Fibroblast of villous mesenchyme (primary cell): Measurements from ENCODE around the gene MRGPRE. TPM values are rescaled to one million over a fixed set of nuclear protein-coding genes. Genes with fewer than 3 reads are reported as not detected.

ENCODE experiments used
- DNase-seq: peaks from one replicate; pipeline ENCODE4 v3.0.0-alpha.2; 2010; ENCODE audit warnings: low read depth
- H3K4me3 ChIP-seq: 2 replicates; pipeline ENCODE4 v1.5.1; 2011; ENCODE audit warnings: low read depth, mild to moderate bottlenecking, low read length
- total RNA-seq: library from RNA; depleted of rRNA; stranded (reverse); fragments of >200 nt; gene quantifications from 2 replicates; pipeline ENCODE4 v1.2.3, GENCODE V29; 2012
- TF ChIP-seq, protein P1 (sequence below): IDR thresholded peaks from 2 replicates; pipeline ENCODE4 v1.5.1; 2012; ENCODE audit warnings: low read depth, mild to moderate bottlenecking, low read length; ENCODE audit not compliant: insufficient read depth

The MRGPRE gene
- total RNA-seq, 1 donor: not detected

DNA sequence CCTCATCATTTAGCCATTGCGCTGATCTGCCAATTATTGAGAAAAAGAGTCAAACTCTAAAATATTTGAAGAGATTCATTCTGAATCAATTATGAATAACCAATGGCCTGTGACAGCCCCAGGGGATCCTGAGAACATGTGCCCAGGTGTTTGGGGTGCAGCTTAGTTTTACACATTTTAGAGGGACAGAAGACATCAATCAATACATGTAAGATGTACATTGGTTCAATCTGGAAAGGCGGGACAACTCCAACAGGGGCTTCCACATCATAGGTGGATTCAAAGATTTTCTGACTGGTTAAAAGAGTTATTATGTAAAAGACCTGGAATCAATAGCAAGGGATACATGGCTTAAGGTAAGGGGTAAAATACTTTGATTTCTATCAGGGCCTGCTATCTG lies 4.9 kb upstream of the MRGPRE start:
- H3K4me3 ChIP-seq: no peak overlapping the region
- TF ChIP-seq, protein P1, sequence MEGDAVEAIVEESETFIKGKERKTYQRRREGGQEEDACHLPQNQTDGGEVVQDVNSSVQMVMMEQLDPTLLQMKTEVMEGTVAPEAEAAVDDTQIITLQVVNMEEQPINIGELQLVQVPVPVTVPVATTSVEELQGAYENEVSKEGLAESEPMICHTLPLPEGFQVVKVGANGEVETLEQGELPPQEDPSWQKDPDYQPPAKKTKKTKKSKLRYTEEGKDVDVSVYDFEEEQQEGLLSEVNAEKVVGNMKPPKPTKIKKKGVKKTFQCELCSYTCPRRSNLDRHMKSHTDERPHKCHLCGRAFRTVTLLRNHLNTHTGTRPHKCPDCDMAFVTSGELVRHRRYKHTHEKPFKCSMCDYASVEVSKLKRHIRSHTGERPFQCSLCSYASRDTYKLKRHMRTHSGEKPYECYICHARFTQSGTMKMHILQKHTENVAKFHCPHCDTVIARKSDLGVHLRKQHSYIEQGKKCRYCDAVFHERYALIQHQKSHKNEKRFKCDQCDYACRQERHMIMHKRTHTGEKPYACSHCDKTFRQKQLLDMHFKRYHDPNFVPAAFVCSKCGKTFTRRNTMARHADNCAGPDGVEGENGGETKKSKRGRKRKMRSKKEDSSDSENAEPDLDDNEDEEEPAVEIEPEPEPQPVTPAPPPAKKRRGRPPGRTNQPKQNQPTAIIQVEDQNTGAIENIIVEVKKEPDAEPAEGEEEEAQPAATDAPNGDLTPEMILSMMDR: no peak
- no peak for DNase-seq

DNA sequence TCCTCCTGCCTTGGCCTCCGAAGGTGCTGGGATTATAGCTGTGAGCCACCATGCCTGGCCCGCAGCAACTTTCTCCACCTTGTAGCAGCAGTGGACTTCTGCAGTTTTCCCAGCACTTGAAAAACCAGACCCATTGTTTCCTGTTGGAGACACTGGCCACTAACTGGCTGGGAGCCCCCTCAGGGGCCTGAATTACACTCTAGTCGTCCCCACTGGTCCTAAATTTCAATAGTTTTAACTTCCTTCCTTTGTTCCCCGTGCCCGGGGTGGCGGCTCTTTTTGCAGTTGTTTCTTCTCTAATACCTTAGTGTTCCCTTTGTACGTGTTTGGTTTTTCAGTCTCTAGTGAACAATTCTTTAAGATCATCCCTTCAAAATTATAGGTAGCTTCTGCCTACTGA lies 2.6 kb upstream of the MRGPRE start:
- DNase-seq: no peak
- no peak overlapping the region for H3K4me3 ChIP-seq
- TF ChIP-seq, protein P1: no peak

DNA sequence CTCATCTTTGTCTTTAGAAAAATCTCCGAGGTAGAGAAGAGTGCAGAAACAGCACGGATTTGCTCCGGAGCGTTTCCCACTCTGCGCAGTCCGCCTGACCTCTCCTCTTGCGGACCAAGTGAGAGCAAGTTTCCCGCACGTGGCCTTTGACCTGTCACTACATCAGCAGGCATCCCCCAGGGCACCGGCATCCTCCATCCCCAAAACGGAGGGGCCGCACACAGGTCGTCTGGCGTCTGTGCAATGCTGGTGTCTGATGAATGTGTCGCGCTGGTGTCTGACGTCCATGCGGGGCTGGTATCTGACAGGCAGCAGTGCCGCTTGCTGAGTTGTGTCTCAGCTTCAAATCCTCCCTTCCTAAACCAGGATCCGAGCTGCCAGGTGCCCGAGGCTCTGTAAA lies 739 bp upstream of the MRGPRE start:
- TF ChIP-seq, protein P1: no peak
- no peak overlapping the region for H3K4me3 ChIP-seq
- no peak for DNase-seq

DNA sequence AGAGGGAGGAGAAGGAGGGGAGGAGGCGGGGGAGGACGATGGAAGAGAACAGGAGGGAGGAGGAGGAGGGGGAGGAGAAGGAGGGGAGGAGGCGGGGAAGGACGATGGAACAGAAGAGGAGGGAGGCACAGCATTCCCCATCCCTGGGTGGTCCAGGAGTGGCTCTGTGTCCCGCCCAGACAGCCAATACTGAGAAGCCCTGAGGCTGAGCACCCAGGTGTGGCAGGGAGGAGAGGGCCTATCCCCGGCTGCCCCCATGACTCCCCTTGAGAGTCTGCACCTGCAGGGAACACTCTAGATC lies 717 bp downstream of the MRGPRE start:
- H3K4me3 ChIP-seq: no peak overlapping the region
- TF ChIP-seq, protein P1: no peak
- no peak for DNase-seq

DNA sequence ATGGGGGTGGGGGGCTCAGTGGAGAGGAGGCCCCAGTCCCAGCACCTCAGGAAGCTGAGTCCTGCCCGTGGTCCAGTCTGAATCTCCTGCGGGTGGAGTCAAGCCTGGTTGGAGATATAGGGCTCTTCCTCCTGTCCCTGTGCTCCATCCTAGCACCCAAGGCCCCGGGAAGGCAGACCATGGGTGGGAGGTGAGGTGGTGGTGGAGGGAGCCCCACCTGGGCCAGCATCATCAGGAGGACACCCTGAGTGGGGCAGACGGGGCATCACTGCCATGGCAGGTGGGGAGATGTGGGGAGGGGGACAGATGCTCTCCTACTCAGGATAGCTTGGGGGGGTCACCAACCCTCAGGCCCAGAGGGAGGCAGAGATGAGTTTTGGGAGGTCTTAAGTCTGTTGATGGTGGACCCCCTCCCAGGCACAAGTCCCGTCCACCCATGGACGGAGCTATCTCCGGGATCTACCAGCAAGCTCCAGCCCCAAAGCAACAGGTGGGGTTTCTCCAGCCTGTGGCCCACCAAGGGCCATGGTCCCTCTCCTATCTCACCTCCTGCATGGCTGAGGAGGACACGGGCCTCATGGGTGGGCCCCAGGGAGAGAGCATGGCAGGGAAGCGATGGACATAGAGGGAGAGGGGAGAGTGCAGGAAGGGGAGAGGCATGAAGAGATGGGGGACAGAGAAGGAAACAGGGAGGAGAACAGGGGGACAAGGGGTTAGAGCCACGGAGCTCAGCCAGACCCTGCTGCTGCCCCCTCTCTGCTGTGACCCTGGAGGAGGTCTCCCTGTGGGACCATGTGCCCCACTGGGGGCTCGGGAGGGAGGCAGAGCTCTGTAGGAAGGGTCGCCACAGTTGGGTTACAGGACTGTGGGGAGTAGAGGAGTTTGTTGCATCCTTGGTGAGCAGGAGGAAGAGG lies 1.3 kb downstream of the MRGPRE start:
- DNase-seq: no peak
- H3K4me3 ChIP-seq: no peak overlapping the region
- TF ChIP-seq, protein P1: no peak

DNA sequence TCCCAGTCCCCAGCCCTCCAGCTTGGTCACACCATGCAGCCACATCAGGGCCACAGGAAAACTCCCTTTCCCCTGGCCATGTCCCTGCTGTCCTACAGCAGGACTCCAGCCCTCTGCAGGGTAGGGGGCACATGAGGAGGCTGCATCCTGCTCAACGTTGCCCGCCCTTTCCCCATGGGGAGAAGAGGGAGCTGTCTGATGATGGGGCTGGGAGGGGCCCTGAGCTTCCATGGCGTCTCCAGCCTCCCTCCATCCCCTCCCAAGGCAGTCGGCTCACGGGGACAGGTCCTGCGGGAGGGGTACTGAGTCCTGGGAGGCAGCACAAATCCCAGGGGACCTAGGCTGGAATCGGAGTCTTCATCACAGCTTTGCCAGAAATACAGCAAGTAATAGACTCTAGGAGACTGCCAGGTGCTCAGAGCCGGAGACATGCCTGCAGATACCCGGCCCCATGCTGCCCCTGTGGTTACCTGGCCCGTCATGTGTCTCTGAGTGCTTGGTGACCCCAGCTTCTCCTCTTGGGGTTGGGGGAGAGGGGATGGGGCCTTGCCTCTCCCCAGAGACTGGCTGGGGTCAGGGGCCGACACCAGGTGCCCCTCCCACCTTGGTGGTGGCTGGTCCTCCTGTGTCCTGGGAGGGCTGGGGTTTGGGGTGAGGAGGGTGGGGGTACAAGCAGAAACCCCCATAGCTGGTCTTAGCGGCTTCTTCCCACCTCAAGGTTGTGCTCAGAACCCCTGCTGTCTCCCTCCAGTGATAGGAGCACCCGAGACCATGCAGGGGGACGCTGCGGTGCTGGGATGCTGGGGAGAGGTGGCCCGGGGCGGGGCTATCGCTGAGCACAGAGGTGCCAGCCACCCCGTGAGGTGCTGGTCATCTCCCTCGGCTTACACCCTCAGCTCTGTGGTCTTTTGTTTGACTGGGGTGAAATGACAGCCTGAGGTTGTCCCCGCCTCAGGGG lies 2.3 kb downstream of the MRGPRE start:
- no peak for DNase-seq
- TF ChIP-seq, protein P1: no peak
- no peak overlapping the region for H3K4me3 ChIP-seq
